H9 (cell line): Measurements from ENCODE around the gene ASB7. TPM values are rescaled to one million over a fixed set of nuclear protein-coding genes. Genes with fewer than 3 reads are reported as not detected.

Experiments used
- DNase-seq: peaks from one replicate; pipeline ENCODE4 v3.0.0-alpha.2; 2017
- H2AFZ ChIP-seq: one replicate; pipeline ENCODE4 v1.6.1; 2013; ENCODE audit warnings: mild to moderate bottlenecking, low read length, control low read depth, moderate library complexity
- H2AK5ac ChIP-seq: 2 replicates; pipeline ENCODE4 v1.6.1; 2013; ENCODE audit warnings: low read length, control low read depth, mixed read lengths; ENCODE audit not compliant: insufficient read length
- H2BK120ac ChIP-seq: one replicate; pipeline ENCODE4 v1.6.1; 2013; ENCODE audit warnings: low read depth, mild to moderate bottlenecking, low read length, control low read depth, inconsistent platforms; ENCODE audit not compliant: poor library complexity, severe bottlenecking
- H2BK12ac ChIP-seq: 2 replicates; pipeline ENCODE4 v1.6.1; 2013; ENCODE audit warnings: low read length, control low read depth, mixed read lengths, low read depth; ENCODE audit not compliant: insufficient read length
- H2BK15ac ChIP-seq: 2 replicates; pipeline ENCODE4 v1.6.1; 2013; ENCODE audit warnings: low read depth, low read length, control low read depth
- H2BK20ac ChIP-seq: one replicate; pipeline ENCODE4 v1.6.1; 2013; ENCODE audit warnings: low read depth, mild to moderate bottlenecking, low read length, control low read depth, inconsistent platforms; ENCODE audit not compliant: poor library complexity, severe bottlenecking
- H2BK5ac ChIP-seq: 2 replicates; pipeline ENCODE4 v1.6.1; 2013; ENCODE audit warnings: low read length, control low read depth, mixed read lengths; ENCODE audit not compliant: insufficient read length
- H3K14ac ChIP-seq: 2 replicates; pipeline ENCODE4 v1.6.1; 2013; ENCODE audit warnings: low read length, control low read depth; ENCODE audit not compliant: insufficient read depth
- H3K18ac ChIP-seq: 2 replicates; pipeline ENCODE4 v1.6.1; 2013; ENCODE audit warnings: low read depth, mild to moderate bottlenecking, mixed read lengths, low read length, control low read depth; ENCODE audit not compliant: insufficient read length
- H3K23ac ChIP-seq: 2 replicates; pipeline ENCODE4 v1.6.1; 2013; ENCODE audit warnings: low read length, control low read depth, mixed read lengths, low read depth; ENCODE audit not compliant: insufficient read length
- H3K23me2 ChIP-seq: 2 replicates; pipeline ENCODE4 v1.6.1; 2013; ENCODE audit warnings: low read depth, mild to moderate bottlenecking, mixed read lengths, low read length, control low read depth; ENCODE audit not compliant: insufficient read length, poor library complexity, severe bottlenecking
- H3K27ac ChIP-seq: 2 replicates; pipeline ENCODE4 v1.5.1; 2013; ENCODE audit warnings: low read length, control low read depth, mixed read lengths, low read depth; ENCODE audit not compliant: insufficient read length
- H3K27me3 ChIP-seq: 2 replicates; pipeline ENCODE4 v1.6.1; 2013; ENCODE audit warnings: low read length, control low read depth, inconsistent platforms; ENCODE audit not compliant: insufficient read depth
- H3K4ac ChIP-seq: 2 replicates; pipeline ENCODE4 v1.6.1; 2013; ENCODE audit warnings: low read depth, mild to moderate bottlenecking, control low read depth, inconsistent platforms, low read length, moderate library complexity
- H3K4me1 ChIP-seq: 2 replicates; pipeline ENCODE4 v1.6.1; 2013; ENCODE audit warnings: low read length, control low read depth, inconsistent platforms; ENCODE audit not compliant: insufficient read depth
- H3K4me2 ChIP-seq: 2 replicates; pipeline ENCODE4 v1.6.1; 2013; ENCODE audit warnings: low read length, control low read depth, mixed read lengths; ENCODE audit not compliant: insufficient read length, insufficient read depth
- H3K56ac ChIP-seq: 2 replicates; pipeline ENCODE4 v1.6.1; 2013; ENCODE audit warnings: low read depth, mild to moderate bottlenecking, mixed read lengths, low read length, control low read depth; ENCODE audit not compliant: insufficient read length
- H3K79me1 ChIP-seq: 2 replicates; pipeline ENCODE4 v1.6.1; 2013; ENCODE audit warnings: low read depth, mild to moderate bottlenecking, moderate library complexity, low read length, control low read depth, inconsistent platforms; ENCODE audit not compliant: insufficient read depth, poor library complexity, severe bottlenecking
- H3K79me2 ChIP-seq: 2 replicates; pipeline ENCODE4 v1.6.1; 2013; ENCODE audit warnings: low read length, control low read depth, inconsistent platforms; ENCODE audit not compliant: insufficient read depth
- H3K9ac ChIP-seq: 2 replicates; pipeline ENCODE4 v1.6.1; 2013; ENCODE audit warnings: low read length, control low read depth, mixed read lengths; ENCODE audit not compliant: insufficient read length; ENCODE audit errors: extremely low read depth
- H3K9me3 ChIP-seq: one replicate; pipeline ENCODE4 v1.6.1; 2013; ENCODE audit warnings: low read depth, low read length, inconsistent platforms; ENCODE audit not compliant: control insufficient read depth
- H3T11ph ChIP-seq: one replicate; pipeline ENCODE4 v1.6.1; 2013; ENCODE audit warnings: mild to moderate bottlenecking, low read length, control low read depth, inconsistent platforms
- H4K20me1 ChIP-seq: one replicate; pipeline ENCODE4 v1.6.1; 2013; ENCODE audit not compliant: control insufficient read depth, insufficient read length, insufficient read depth
- H4K5ac ChIP-seq: 2 replicates; pipeline ENCODE4 v1.6.1; 2013; ENCODE audit warnings: low read depth, mild to moderate bottlenecking, mixed read lengths, low read length, control low read depth; ENCODE audit not compliant: insufficient read length
- H4K8ac ChIP-seq: replicated peaks from 2 replicates; pipeline ENCODE4 v1.6.1; 2013; ENCODE audit warnings: low read length, control low read depth, mixed read lengths, low read depth; ENCODE audit not compliant: insufficient read length
- H4K91ac ChIP-seq: 2 replicates; pipeline ENCODE4 v1.6.1; 2013; ENCODE audit warnings: low read depth, mild to moderate bottlenecking, moderate library complexity, mixed read lengths, low read length, control low read depth; ENCODE audit not compliant: insufficient read length
- H3K27ac Mint-ChIP-seq, 3 experiments: 2 replicates in 2 of 3; 3 replicates in 1 of 3; pipeline ENCODE4 v1.8.0; 2020 to 2021; ENCODE audit warnings: mixed read lengths in 3 of 3, mild to moderate bottlenecking in 1 of 3, moderate library complexity in 1 of 3
- H3K27me3 Mint-ChIP-seq: 2 replicates; pipeline ENCODE4 v1.8.0; 2021; ENCODE audit warnings: low read depth, mild to moderate bottlenecking, moderate library complexity, mixed read lengths
- H3K36me3 Mint-ChIP-seq, 3 experiments: 2 replicates in 2 of 3; 3 replicates in 1 of 3; pipeline ENCODE4 v1.8.0; 2020 to 2021; ENCODE audit warnings: low read depth in 3 of 3, mixed read lengths in 3 of 3; ENCODE audit not compliant: insufficient read depth in 1 of 3
- H3K4me1 Mint-ChIP-seq, 2 experiments: 2 replicates each; pipeline ENCODE4 v1.8.0; 2020; ENCODE audit warnings: mixed read lengths in 2 of 2
- H3K4me3 Mint-ChIP-seq, 2 experiments: 2 replicates in 1 of 2; 3 replicates in 1 of 2; pipeline ENCODE4 v1.8.0; 2020 to 2021; ENCODE audit warnings: mild to moderate bottlenecking in 2 of 2, mixed read lengths in 2 of 2, moderate library complexity in 1 of 2
- H3K9me3 Mint-ChIP-seq, 2 experiments: 2 replicates in 1 of 2; 3 replicates in 1 of 2; pipeline ENCODE4 v1.8.0; 2020; ENCODE audit warnings: mild to moderate bottlenecking in 2 of 2, mixed read lengths in 2 of 2, moderate library complexity in 1 of 2
- WGBS: extraction: QIAGEN DNeasy Blood & Tissue Kit; methylation state at CpG from one replicate; pipeline ENCODE4 v1.1.7; 2013; ENCODE audit warnings: missing lambda C conversion rate, low lambda C conversion rate, mixed read lengths; ENCODE audit not compliant: insufficient read length; ENCODE audit errors: extremely low coverage; 5-methylcytosine and 5-hydroxymethylcytosine counted together
- total RNA-seq: library from RNA; stranded (reverse); gene quantifications from 2 replicates; pipeline ENCODE4 v1.2.1, GENCODE V29; 2021
- TF ChIP-seq, protein P1 (sequence below): fragments of 200-600 bp; sonication (generic); conservative IDR thresholded peaks from 3 replicates; pipeline ENCODE4 v1.8.0; 2021; ENCODE audit warnings: antibody characterized with exemption, mild to moderate bottlenecking

The ASB7 gene
- total RNA-seq, 1 experiment from 2014 or later: 12.8 TPM

DNA sequence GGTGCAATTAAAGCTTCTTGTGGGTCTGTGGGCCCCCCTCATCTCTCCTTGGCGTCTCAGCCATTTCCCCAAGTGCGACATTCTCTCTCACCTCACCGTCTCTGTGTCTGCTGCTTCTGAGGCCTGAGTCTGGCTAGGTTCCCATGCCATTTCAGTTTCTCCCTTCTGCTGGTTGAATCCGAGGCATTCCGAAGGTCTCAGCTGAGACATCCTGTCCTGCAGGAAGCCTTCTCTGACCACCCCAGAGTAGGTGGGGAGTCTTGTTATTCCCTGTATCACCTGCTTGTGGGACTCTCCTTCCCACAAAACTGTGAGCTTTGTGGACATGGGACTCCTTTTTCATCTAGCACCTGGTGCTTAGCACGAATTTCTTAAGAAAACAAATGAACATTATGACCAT is 78.3 kb downstream of the ASB7 start:
- peaks cover 7% of the 10 kb centered on the region for H3K9me3 ChIP-seq
- no peak overlapping the region for H2AFZ ChIP-seq
- H3K9ac ChIP-seq: no peak overlapping the region
- H3K14ac ChIP-seq: no peak overlapping the region
- no peak overlapping the region for H4K5ac ChIP-seq
- H3K23me2 ChIP-seq: no peaks in the 10 kb centered on the region
- no peak overlapping the region for H3K27ac ChIP-seq
- Mint-ChIP-seq H3K27me3 (peaks cover 11% of the 10 kb centered on the region), H3K9me3 (peaks cover 28 to 33% of the 10 kb centered on the region in 2 experiments), H3K4me3 (no peak overlapping the region), H3K4me1 (no peaks in the 10 kb centered on the region), H3K36me3 (peaks cover 4 to 12% (median 9%) of the 10 kb centered on the region in 3 experiments), H3K27ac (no peak overlapping the region)
- no peaks in the 10 kb centered on the region for H3K4me1 ChIP-seq
- TF ChIP-seq, protein P1, sequence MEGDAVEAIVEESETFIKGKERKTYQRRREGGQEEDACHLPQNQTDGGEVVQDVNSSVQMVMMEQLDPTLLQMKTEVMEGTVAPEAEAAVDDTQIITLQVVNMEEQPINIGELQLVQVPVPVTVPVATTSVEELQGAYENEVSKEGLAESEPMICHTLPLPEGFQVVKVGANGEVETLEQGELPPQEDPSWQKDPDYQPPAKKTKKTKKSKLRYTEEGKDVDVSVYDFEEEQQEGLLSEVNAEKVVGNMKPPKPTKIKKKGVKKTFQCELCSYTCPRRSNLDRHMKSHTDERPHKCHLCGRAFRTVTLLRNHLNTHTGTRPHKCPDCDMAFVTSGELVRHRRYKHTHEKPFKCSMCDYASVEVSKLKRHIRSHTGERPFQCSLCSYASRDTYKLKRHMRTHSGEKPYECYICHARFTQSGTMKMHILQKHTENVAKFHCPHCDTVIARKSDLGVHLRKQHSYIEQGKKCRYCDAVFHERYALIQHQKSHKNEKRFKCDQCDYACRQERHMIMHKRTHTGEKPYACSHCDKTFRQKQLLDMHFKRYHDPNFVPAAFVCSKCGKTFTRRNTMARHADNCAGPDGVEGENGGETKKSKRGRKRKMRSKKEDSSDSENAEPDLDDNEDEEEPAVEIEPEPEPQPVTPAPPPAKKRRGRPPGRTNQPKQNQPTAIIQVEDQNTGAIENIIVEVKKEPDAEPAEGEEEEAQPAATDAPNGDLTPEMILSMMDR: no peak
- H3T11ph ChIP-seq: no peak overlapping the region
- no peak overlapping the region for H3K56ac ChIP-seq
- no peak overlapping the region for H2BK5ac ChIP-seq
- no peaks in the 10 kb centered on the region for H4K20me1 ChIP-seq
- H2BK12ac ChIP-seq: no peak overlapping the region
- H3K23ac ChIP-seq: no peak overlapping the region
- H4K91ac ChIP-seq: no peak overlapping the region
- no peak overlapping the region for H2BK120ac ChIP-seq
- no peak overlapping the region for H4K8ac ChIP-seq
- WGBS: no CpG with 5 or more reads among the region's 6 CpGs
- no peak overlapping the region for H2BK20ac ChIP-seq
- no peaks in the 10 kb centered on the region for H3K27me3 ChIP-seq
- H3K79me2 ChIP-seq: no peaks in the 10 kb centered on the region
- no peak overlapping the region for H2BK15ac ChIP-seq
- H3K4ac ChIP-seq: no peak overlapping the region
- H3K18ac ChIP-seq: no peak overlapping the region
- H3K4me2 ChIP-seq: no peak overlapping the region
- H3K79me1 ChIP-seq: no peaks in the 10 kb centered on the region
- peak; percentile 0 for DNase-seq
- no peak overlapping the region for H2AK5ac ChIP-seq
